HepG2 (cell line): Measurements from ENCODE around the gene PIGO. TPM values are rescaled to one million over a fixed set of nuclear protein-coding genes. Genes with fewer than 3 reads are reported as not detected.

ENCODE experiments used
- ATF1 ChIP-seq: IDR thresholded peaks from 2 replicates; pipeline ENCODE4 v1.6.1; 2016; ENCODE audit warnings: mild to moderate bottlenecking, control low read depth
- CBX5 ChIP-seq: sonication (generic); formaldehyde crosslinking; IDR thresholded peaks from 2 replicates; pipeline ENCODE4 v1.4.0; 2020; ENCODE audit warnings: missing genetic modification reagents, borderline replicate concordance
- FOXA1 ChIP-seq, 2 experiments: fragments of 450-650 bp in 1 of 2; sonication (generic) in 1 of 2; formaldehyde crosslinking in 1 of 2; IDR thresholded peaks; 2 replicates each; pipeline versions ENCODE4 v1.4.0 to v1.6.1; 2016 to 2020; ENCODE audit warnings: missing genetic modification reagents in 1 of 2
- JUND ChIP-seq: sonication (generic); formaldehyde crosslinking; IDR thresholded peaks from 2 replicates; pipeline ENCODE4 v1.8.0; 2022; ENCODE audit warnings: mild to moderate bottlenecking, missing genetic modification reagents
- NR2C2 ChIP-seq: sonication (generic); formaldehyde crosslinking; IDR thresholded peaks from 2 replicates; pipeline ENCODE4 v1.4.0; 2020; ENCODE audit warnings: missing genetic modification reagents, mild to moderate bottlenecking, moderate library complexity, borderline replicate concordance
- SP4 ChIP-seq: sonication (generic); formaldehyde crosslinking; IDR thresholded peaks from 2 replicates; pipeline ENCODE4 v1.8.1; 2023; ENCODE audit warnings: mild to moderate bottlenecking, missing genetic modification reagents
- ZFP62 ChIP-seq: sonication (generic); formaldehyde crosslinking; IDR thresholded peaks from 2 replicates; pipeline ENCODE4 v1.4.0; 2020; ENCODE audit warnings: missing genetic modification reagents
- ZNF34 ChIP-seq: sonication (generic); formaldehyde crosslinking; IDR thresholded peaks from 2 replicates; pipeline ENCODE4 v1.4.0; 2020; ENCODE audit warnings: mild to moderate bottlenecking, missing genetic modification reagents, borderline replicate concordance
- ZNF431 ChIP-seq: sonication (generic); formaldehyde crosslinking; IDR thresholded peaks from 2 replicates; pipeline ENCODE4 v1.9.0; 2022; ENCODE audit warnings: missing genetic modification reagents, low read depth, mild to moderate bottlenecking, borderline replicate concordance
- ZNF549 ChIP-seq: sonication (generic); formaldehyde crosslinking; IDR thresholded peaks from 2 replicates; pipeline ENCODE4 v1.5.0; 2020; ENCODE audit warnings: missing genetic modification reagents
- polyA plus RNA-seq, 8 experiments: library from polyadenylated mRNA; depleted of rRNA in 3 of 8; stranded (reverse) in 7 of 8; unstranded in 1 of 8; fragments of >200 nt; fragmentation: Illumina TruSeq in 4 of 8; extraction: Trizol in 4 of 8; gene quantifications; 2 replicates each; pipeline versions ENCODE4 v1.2.1 to v1.2.3, GENCODE V29; 2011 to 2016; ENCODE audit warnings: low read depth in 4 of 8, missing spikeins in 1 of 8, mixed read lengths in 1 of 8; ENCODE audit not compliant: insufficient read depth in 1 of 8
- total RNA-seq, 5 experiments: library from RNA; depleted of rRNA; stranded (reverse); fragments of >200 nt; fragmentation: Illumina TruSeq; extraction: Trizol; gene quantifications; 2 replicates each; pipeline ENCODE4 v1.2.3, GENCODE V29; 2016; ENCODE audit warnings: low read depth in 1 of 5
- TF ChIP-seq, protein P1 (sequence below), 2 experiments: sonication (generic) in 1 of 2; formaldehyde crosslinking in 1 of 2; IDR thresholded peaks; 2 replicates each; pipeline versions ENCODE4 v1.6.1 to v1.9.0; 2014 to 2022; ENCODE audit warnings: antibody characterized with exemption in 1 of 2, borderline replicate concordance in 1 of 2, inconsistent platforms in 1 of 2, low read depth in 1 of 2, missing genetic modification reagents in 1 of 2
- TF ChIP-seq, protein P2 (sequence below): sonication (generic); formaldehyde crosslinking; IDR thresholded peaks from 2 replicates; pipeline ENCODE4 v1.4.0; 2020; ENCODE audit warnings: missing genetic modification reagents
- TF ChIP-seq, protein P3 (sequence below): sonication (generic); formaldehyde crosslinking; conservative IDR thresholded peaks from 2 replicates; pipeline ENCODE4 v1.8.0; 2022; ENCODE audit warnings: missing genetic modification reagents

PIGO gene
- total and polyA plus RNA-seq, 2 of the 13 experiments (the other 11 are each of a cell fraction or from before 2014, with no cell fraction given) = 20.5 to 26.2 TPM

DNA sequence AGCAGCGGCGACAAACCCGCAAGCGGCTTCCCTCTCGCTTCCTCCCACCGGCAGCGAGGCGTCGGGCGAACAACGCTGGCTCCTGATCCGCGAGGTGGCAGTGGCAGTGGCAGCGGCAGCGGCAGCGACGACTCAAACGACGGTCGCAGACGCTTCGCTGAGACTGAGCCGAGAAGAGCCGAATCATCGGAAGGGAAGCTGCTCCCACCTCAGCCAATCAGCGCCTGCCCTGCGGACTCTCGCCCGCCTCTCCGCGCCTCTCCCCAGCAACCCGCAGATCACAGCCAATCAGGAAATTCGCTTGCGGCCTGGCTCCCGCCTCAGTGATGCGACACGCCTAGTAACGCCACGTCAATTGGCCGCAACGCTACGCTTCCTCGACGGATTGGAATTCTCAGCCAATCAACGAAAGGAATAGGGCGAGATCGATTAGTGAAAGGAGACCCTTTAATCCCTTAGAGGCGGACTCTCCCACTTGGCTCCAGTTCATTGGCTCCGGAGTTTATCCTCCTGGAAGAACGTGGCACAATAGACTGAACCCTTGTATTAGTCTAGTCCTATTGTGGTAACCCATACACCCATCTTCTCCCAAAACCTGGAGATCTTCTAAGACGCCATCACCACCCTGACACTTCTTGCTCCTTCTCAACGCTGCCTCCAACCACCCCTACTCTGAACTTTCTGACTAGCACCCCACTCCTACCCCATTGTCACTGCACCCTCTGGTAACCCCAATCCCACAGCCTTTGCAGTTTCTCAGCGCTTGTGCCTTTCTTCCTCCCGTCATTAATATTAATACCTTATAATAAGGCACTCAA is 23.7 kb downstream of the PIGO start, which contains the start of gene VCP (continued):
- TF ChIP-seq, protein P1, sequence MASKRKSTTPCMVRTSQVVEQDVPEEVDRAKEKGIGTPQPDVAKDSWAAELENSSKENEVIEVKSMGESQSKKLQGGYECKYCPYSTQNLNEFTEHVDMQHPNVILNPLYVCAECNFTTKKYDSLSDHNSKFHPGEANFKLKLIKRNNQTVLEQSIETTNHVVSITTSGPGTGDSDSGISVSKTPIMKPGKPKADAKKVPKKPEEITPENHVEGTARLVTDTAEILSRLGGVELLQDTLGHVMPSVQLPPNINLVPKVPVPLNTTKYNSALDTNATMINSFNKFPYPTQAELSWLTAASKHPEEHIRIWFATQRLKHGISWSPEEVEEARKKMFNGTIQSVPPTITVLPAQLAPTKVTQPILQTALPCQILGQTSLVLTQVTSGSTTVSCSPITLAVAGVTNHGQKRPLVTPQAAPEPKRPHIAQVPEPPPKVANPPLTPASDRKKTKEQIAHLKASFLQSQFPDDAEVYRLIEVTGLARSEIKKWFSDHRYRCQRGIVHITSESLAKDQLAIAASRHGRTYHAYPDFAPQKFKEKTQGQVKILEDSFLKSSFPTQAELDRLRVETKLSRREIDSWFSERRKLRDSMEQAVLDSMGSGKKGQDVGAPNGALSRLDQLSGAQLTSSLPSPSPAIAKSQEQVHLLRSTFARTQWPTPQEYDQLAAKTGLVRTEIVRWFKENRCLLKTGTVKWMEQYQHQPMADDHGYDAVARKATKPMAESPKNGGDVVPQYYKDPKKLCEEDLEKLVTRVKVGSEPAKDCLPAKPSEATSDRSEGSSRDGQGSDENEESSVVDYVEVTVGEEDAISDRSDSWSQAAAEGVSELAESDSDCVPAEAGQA (IDR thresholded peaks at IDR 0.05; ENCODE audit: low read depth) = peak; percentile 54; the same call in 1 of the 2 replicates
- TF ChIP-seq, protein P1 (CRISPR knock-in tag; IDR thresholded peaks at IDR 0.05; ENCODE audit: borderline replicate concordance) = no peak
- TF ChIP-seq ZNF549 (CRISPR knock-in tag) (0 out of 2 replicates have a peak, but pooled peaks have one; percentile 38), CBX5 (CRISPR knock-in tag) (no peak), ZFP62 (CRISPR knock-in tag) (no peak), ZNF34 (CRISPR knock-in tag) (no peak), ZNF431 (CRISPR knock-in tag) (no peak), ATF1 (CRISPR knock-in tag) (peak; percentile 94), FOXA1 (IDR thresholded peaks at IDR 0.05) (no peak), FOXA1 (CRISPR knock-in tag; IDR thresholded peaks at IDR 0.05) (0 out of 2 replicates have a peak, but pooled peaks have one; percentile 21), NR2C2 (CRISPR knock-in tag) (no peak; the same call in 1 of the 2 replicates), JUND (no peak), SP4 (peak; percentile 87)
- TF ChIP-seq, protein P2, sequence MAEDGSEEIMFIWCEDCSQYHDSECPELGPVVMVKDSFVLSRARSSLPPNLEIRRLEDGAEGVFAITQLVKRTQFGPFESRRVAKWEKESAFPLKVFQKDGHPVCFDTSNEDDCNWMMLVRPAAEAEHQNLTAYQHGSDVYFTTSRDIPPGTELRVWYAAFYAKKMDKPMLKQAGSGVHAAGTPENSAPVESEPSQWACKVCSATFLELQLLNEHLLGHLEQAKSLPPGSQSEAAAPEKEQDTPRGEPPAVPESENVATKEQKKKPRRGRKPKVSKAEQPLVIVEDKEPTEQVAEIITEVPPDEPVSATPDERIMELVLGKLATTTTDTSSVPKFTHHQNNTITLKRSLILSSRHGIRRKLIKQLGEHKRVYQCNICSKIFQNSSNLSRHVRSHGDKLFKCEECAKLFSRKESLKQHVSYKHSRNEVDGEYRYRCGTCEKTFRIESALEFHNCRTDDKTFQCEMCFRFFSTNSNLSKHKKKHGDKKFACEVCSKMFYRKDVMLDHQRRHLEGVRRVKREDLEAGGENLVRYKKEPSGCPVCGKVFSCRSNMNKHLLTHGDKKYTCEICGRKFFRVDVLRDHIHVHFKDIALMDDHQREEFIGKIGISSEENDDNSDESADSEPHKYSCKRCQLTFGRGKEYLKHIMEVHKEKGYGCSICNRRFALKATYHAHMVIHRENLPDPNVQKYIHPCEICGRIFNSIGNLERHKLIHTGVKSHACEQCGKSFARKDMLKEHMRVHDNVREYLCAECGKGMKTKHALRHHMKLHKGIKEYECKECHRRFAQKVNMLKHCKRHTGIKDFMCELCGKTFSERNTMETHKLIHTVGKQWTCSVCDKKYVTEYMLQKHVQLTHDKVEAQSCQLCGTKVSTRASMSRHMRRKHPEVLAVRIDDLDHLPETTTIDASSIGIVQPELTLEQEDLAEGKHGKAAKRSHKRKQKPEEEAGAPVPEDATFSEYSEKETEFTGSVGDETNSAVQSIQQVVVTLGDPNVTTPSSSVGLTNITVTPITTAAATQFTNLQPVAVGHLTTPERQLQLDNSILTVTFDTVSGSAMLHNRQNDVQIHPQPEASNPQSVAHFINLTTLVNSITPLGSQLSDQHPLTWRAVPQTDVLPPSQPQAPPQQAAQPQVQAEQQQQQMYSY (CRISPR knock-in tag) = no peak
- TF ChIP-seq, protein P3, sequence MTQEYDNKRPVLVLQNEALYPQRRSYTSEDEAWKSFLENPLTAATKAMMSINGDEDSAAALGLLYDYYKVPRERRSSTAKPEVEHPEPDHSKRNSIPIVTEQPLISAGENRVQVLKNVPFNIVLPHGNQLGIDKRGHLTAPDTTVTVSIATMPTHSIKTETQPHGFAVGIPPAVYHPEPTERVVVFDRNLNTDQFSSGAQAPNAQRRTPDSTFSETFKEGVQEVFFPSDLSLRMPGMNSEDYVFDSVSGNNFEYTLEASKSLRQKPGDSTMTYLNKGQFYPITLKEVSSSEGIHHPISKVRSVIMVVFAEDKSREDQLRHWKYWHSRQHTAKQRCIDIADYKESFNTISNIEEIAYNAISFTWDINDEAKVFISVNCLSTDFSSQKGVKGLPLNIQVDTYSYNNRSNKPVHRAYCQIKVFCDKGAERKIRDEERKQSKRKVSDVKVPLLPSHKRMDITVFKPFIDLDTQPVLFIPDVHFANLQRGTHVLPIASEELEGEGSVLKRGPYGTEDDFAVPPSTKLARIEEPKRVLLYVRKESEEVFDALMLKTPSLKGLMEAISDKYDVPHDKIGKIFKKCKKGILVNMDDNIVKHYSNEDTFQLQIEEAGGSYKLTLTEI = no peak
